Right lobe of liver (tissue), 6 donors: ENCODE measurements around the gene ALG3. TPM values are rescaled to one million over a fixed set of nuclear protein-coding genes. Genes with fewer than 3 reads are reported as not detected.

Experiments used
- ATAC-seq, 4 donors: fragments of 200-7000 bp; cut with Tn5 transposase; one replicate each; pipeline ENCODE4 v1.9.1; 2020; ENCODE audit warnings: mild to moderate bottlenecking in 4 of 4, moderate library complexity in 4 of 4
- DNase-seq, 3 donors: peaks; one replicate each; pipeline ENCODE4 v3.0.0-alpha.2; 2020
- H3K27ac ChIP-seq, 3 donors: fragments of 200-600 bp; one replicate each; pipeline ENCODE4 v1.8.0; 2022
- H3K27me3 ChIP-seq, 2 donors: fragments of 200-600 bp; one replicate each; pipeline ENCODE4 v1.8.0; 2022
- H3K36me3 ChIP-seq, 4 donors: fragments of 200-600 bp; sonication (generic) in 1 of 4; one replicate each; pipeline versions ENCODE4 v1.5.1 to v1.8.0; 2017 to 2022; ENCODE audit warnings: control low read depth in 1 of 4
- H3K4me1 ChIP-seq, 4 donors: fragments of 200-600 bp; sonication (generic) in 1 of 4; one replicate each; pipeline versions ENCODE4 v1.5.1 to v1.8.0; 2017 to 2022; ENCODE audit warnings: control low read depth in 1 of 4
- H3K4me3 ChIP-seq, 3 donors: fragments of 200-600 bp; one replicate each; pipeline ENCODE4 v1.8.0; 2022
- H3K9me3 ChIP-seq, 4 donors: fragments of 200-600 bp; sonication (generic) in 1 of 4; one replicate each; pipeline versions ENCODE4 v1.5.1 to v1.8.0; 2017 to 2022; ENCODE audit warnings: control low read depth in 1 of 4
- POLR2A ChIP-seq: fragments of 450-650 bp; IDR thresholded peaks from one replicate; pipeline ENCODE4 v1.6.1; 2017; ENCODE audit warnings: antibody characterized with exemption, mild to moderate bottlenecking
- WGBS: methylation state at CpG from one replicate; pipeline ENCODE4 v1.1.6; 2018; ENCODE audit warnings: low coverage, low lambda C conversion rate; ENCODE audit not compliant: insufficient coverage; ENCODE audit errors: missing lambda C conversion rate; 5-methylcytosine and 5-hydroxymethylcytosine counted together
- intact Hi-C, 2 donors: fragments of 100-400 bp; cut with DNase I; formaldehyde crosslinking; loops; one replicate each; pipeline versions ENCODE4 v1.11.2 to v1.14.1; 2022
- total RNA-seq, 6 experiments: library from RNA; depleted of rRNA in 2 of 6; stranded (reverse); fragments of >200 nt in 2 of 6; fragmentation: NEBNext Ultra II Directional in 3 of 6; extraction: Animal tissue kit (Norgen Biotek cat#: 25700) in 3 of 6; gene quantifications; one replicate each; pipeline versions ENCODE4 v1.1.0 to v1.2.4, GENCODE V29; 2016 to 2023
- TF ChIP-seq, protein P1 (sequence below), 4 donors: fragments of 200-600 bp in 3 of 4; fragments of 450-650 bp in 1 of 4; IDR thresholded peaks; one replicate each; pipeline versions ENCODE4 v1.5.1 to v1.8.0; 2016 to 2022; ENCODE audit warnings: antibody characterized with exemption in 4 of 4, mild to moderate bottlenecking in 2 of 4
- donor health status: DM: no; HTN: yes; CAD: no.
- donor health status: DM: no; HTN: no; CAD: no.
- donor health status: DM: no; HTN: no; CAD: no.
- donor health status: DM: no; HTN: yes; CAD: no.
- donor health status: DM: no; HTN: yes; CAD: no.

ALG3 gene
- total RNA-seq, 6 experiments from 2014 or later = 29.3 to 130 (median 35.5) TPM

DNA sequence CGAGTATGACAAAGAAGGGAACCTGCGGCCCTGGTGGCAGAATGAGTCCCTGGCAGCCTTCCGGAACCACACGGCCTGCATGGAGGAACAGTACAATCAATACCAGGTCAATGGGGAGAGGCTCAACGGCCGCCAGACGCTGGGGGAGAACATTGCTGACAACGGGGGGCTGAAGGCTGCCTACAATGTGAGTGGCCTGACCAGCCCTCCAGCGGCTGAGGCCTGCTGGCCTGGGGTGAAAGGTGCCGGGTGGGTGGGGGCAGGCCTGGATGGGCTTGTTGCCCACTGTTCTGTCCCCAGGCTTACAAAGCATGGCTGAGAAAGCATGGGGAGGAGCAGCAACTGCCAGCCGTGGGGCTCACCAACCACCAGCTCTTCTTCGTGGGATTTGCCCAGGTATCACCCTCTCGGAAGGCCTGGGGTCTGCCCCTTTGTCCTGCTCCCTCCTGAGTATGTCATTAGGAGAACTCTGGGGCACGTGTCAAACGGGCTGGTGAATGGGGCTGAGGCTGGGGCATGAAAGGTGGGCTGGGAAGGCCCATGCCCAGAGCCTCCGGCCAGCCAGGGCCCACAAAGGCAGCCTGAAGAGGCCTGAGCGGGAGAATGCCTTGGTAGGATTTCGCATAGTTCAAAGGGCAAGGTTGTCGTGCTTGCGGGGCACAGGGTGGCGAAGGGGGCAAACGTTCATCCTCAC, 42.4 kb upstream of the ALG3 start:
- intact Hi-C loops = loop anchor here in 1 of 2 donors (10.0 kb wide), 1 partner anchor 396 kb away; no protein-coding TSS in a partner anchor
- Histone ChIP-seq H3K27me3 (no peaks in the 10 kb centered on the region), H3K4me3 (no peak overlapping the region), H3K27ac (no peak overlapping the region), H3K4me1 (no peaks in the 10 kb centered on the region), H3K36me3 (no peaks in the 10 kb centered on the region), H3K9me3 (no peaks in the 10 kb centered on the region)
- no peak for TF ChIP-seq POLR2A
- TF ChIP-seq, protein P1, sequence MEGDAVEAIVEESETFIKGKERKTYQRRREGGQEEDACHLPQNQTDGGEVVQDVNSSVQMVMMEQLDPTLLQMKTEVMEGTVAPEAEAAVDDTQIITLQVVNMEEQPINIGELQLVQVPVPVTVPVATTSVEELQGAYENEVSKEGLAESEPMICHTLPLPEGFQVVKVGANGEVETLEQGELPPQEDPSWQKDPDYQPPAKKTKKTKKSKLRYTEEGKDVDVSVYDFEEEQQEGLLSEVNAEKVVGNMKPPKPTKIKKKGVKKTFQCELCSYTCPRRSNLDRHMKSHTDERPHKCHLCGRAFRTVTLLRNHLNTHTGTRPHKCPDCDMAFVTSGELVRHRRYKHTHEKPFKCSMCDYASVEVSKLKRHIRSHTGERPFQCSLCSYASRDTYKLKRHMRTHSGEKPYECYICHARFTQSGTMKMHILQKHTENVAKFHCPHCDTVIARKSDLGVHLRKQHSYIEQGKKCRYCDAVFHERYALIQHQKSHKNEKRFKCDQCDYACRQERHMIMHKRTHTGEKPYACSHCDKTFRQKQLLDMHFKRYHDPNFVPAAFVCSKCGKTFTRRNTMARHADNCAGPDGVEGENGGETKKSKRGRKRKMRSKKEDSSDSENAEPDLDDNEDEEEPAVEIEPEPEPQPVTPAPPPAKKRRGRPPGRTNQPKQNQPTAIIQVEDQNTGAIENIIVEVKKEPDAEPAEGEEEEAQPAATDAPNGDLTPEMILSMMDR (IDR thresholded peaks at IDR 0.05) = no peak
- no peak for DNase-seq
- no peak for ATAC-seq
- WGBS = 63% methylated on average over 12 of the region's 22 CpGs

DNA sequence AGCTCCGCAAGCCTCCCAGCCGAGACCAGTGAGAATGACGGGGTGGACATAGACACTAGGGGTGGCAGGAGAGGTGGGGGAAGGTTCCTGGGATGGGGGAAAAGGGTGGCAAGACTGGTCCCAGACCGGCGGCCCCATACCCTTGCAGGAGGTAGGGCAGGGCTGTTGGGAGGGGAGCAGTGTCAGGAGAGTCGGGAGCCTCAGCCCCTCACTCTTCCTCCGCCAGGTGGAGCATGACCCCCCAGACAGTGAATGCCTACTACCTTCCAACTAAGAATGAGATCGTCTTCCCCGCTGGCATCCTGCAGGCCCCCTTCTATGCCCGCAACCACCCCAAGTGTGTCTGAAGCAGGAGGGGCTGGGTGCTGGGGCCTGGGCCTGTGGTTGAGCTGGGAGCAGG, 41.6 kb upstream of the ALG3 start:
- intact Hi-C loops = loop anchor here in 1 of 2 donors (10.0 kb wide), 1 partner anchor 396 kb away; no protein-coding TSS in a partner anchor
- 50% methylated on average over 2 of the region's 10 CpGs for WGBS
- Histone ChIP-seq H3K36me3 (no peaks in the 10 kb centered on the region), H3K27me3 (no peaks in the 10 kb centered on the region), H3K27ac (no peak overlapping the region), H3K4me1 (no peaks in the 10 kb centered on the region), H3K9me3 (no peaks in the 10 kb centered on the region), H3K4me3 (no peak overlapping the region)
- DNase-seq = no peak
- no peak for TF ChIP-seq POLR2A
- TF ChIP-seq, protein P1 (IDR thresholded peaks at IDR 0.05) = no peak
- ATAC-seq = no peak

DNA sequence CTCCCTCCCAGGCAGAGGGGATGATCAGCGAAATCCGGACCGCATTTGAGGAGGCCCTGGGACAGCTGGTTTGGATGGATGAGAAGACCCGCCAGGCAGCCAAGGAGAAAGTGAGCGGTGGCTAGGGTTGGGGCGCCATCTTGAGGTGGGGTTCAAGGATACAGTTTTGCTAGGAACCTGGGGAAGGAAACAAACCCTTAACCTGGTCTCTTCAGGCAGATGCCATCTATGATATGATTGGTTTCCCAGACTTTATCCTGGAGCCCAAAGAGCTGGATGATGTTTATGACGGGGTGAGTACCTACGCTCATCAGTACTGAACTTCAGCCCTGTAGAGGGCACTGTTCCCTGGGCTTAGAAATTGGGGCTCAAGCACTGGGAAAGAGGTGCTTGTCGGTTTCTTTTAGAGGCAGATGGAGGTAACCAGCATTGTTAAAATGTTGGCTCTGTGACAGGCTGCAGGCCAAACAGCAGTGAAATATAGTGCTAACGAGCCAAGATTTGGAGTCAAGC, 40.7 kb upstream of the ALG3 start:
- no peaks in the 10 kb centered on the region for H3K27me3 ChIP-seq
- H3K36me3 ChIP-seq = no peaks in the 10 kb centered on the region
- WGBS = 3% methylated on average over 10 of the region's 10 CpGs
- no peak overlapping the region for H3K27ac ChIP-seq
- ATAC-seq (peak; percentile 73 to 80 (median 76)), DNase-seq (peak in 2 of 3 donors; percentile 38 to 66)
- TF ChIP-seq POLR2A = no peak
- TF ChIP-seq, protein P1 (IDR thresholded peaks at IDR 0.05) = peak; percentile 50 to 64 (median 54)
- H3K9me3 ChIP-seq = no peaks in the 10 kb centered on the region
- H3K4me1 ChIP-seq = no peaks in the 10 kb centered on the region
- intact Hi-C loops = loop anchor here in 1 of 2 donors (10.0 kb wide), 1 partner anchor 395 kb away; no protein-coding TSS in a partner anchor
- no peak overlapping the region for H3K4me3 ChIP-seq

DNA sequence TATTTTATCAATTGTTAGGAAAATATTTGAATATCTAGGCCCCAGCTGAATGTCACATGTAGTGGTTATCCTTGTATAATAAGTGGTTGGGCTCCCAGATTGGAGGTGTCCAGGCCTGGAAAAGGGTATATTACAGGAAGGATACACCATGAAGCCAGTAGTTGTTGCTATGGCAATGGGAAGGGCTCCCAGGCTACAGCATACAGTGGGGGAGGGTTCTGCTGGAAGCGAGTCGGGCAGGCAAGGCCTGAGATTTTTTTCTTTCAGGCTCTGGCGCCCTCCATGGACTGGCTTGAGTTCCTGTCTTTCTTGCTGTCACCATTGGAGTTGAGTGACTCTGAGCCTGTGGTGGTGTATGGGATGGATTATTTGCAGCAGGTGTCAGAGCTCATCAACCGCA, 35.9 kb upstream of the ALG3 start:
- Histone ChIP-seq H3K4me1 (no peaks in the 10 kb centered on the region), H3K27me3 (no peaks in the 10 kb centered on the region), H3K36me3 (no peaks in the 10 kb centered on the region), H3K4me3 (no peak overlapping the region), H3K9me3 (no peaks in the 10 kb centered on the region), H3K27ac (no peak overlapping the region)
- WGBS = 20% methylated on average over 1 of the region's 4 CpGs
- intact Hi-C loops = loop anchor here in 1 of 2 donors (10.0 kb wide), 1 partner anchor 390 kb away; no protein-coding TSS in a partner anchor
- TF ChIP-seq POLR2A = no peak
- TF ChIP-seq, protein P1 (IDR thresholded peaks at IDR 0.05) = peak; percentile 27 to 38 (median 32)
- DNase-seq = peak in 2 of 3 donors; percentile 55 to 64
- ATAC-seq = peak; percentile 80 to 95 (median 86)
